Peyer's patch (tissue), 4 donors: ENCODE measurements around the gene PEMT. TPM values are rescaled to one million over a fixed set of nuclear protein-coding genes. Genes with fewer than 3 reads are reported as not detected.

Source experiments
- DNase-seq, 3 donors: peaks; one replicate each; pipeline ENCODE4 v3.0.0-alpha.2; 2017 to 2019
- H3K27ac ChIP-seq, 4 donors: fragments of 200-600 bp; sonication (generic); one replicate each; pipeline ENCODE4 v1.5.1; 2016 to 2019
- H3K27me3 ChIP-seq, 2 donors: fragments of 200-600 bp; sonication (generic); one replicate each; pipeline ENCODE4 v1.5.1; 2019
- H3K36me3 ChIP-seq, 3 donors: fragments of 200-600 bp; sonication (generic); one replicate each; pipeline ENCODE4 v1.5.1; 2016 to 2019
- H3K4me1 ChIP-seq, 4 donors: fragments of 200-600 bp; sonication (generic); one replicate each; pipeline ENCODE4 v1.5.1; 2016 to 2019
- H3K4me3 ChIP-seq, 4 donors: fragments of 200-600 bp; sonication (generic); 1 replicate in 3 of 4; 2 replicates in 1 of 4; pipeline ENCODE4 v1.5.1; 2016 to 2019; ENCODE audit warnings: mild to moderate bottlenecking in 1 of 4
- H3K9me3 ChIP-seq, 4 donors: fragments of 200-600 bp; sonication (generic); one replicate each; pipeline ENCODE4 v1.5.1; 2016 to 2019; ENCODE audit warnings: mild to moderate bottlenecking in 1 of 4
- POLR2A ChIP-seq, 2 donors: fragments of 450-650 bp; IDR thresholded peaks; one replicate each; pipeline ENCODE4 v1.5.1; 2017; ENCODE audit warnings: antibody characterized with exemption in 2 of 2, mild to moderate bottlenecking in 2 of 2, moderate library complexity in 2 of 2
- total RNA-seq, 4 donors: library from RNA; depleted of rRNA; stranded (reverse); fragments of >200 nt; gene quantifications; one replicate each; pipeline ENCODE4 v1.1.0, GENCODE V29; 2016
- TF ChIP-seq, protein P1 (sequence below), 6 experiments: fragments of 450-650 bp in 4 of 6; fragments of 200-600 bp in 2 of 6; sonication (generic) in 1 of 6; IDR thresholded peaks; one replicate each; pipeline ENCODE4 v1.5.1; 2017 to 2019; ENCODE audit warnings: antibody characterized with exemption in 6 of 6, mild to moderate bottlenecking in 3 of 6, moderate library complexity in 1 of 6

PEMT gene
- total RNA-seq, 4 donors from 2014 or later, result 9.9 to 25.0 (median 17.8) TPM

DNA sequence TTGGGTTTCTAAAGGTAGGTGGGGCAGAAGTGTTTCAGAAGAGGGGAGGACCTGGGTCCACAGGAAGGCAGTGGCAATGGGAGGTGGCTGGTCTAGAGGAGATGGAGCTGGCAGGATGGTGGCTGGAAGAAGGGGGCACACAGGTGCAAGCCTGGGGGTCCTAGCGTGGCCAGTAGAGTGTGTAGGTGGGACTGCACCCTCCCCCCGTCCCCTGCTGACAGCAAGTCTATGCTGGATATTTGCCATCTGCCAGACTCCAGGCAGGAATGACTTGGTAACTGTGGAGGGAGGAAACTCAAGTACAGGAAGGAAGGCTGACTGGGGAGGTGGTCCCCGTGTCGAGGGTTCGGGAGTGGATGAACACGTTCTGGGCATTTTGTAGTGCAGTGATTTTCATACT lies 106.1 kb downstream of the PEMT start:
- Histone ChIP-seq H3K9me3 (no peaks in the 10 kb centered on the region), H3K4me3 (no peak overlapping the region), H3K4me1 (peaks cover 0 to 6% (median 0%) of the 10 kb centered on the region in 4 donors), H3K36me3 (peaks cover 0 to 26% (median 0%) of the 10 kb centered on the region in 3 donors), H3K27ac (no peak overlapping the region), H3K27me3 (no peaks in the 10 kb centered on the region)
- TF ChIP-seq, protein P1, sequence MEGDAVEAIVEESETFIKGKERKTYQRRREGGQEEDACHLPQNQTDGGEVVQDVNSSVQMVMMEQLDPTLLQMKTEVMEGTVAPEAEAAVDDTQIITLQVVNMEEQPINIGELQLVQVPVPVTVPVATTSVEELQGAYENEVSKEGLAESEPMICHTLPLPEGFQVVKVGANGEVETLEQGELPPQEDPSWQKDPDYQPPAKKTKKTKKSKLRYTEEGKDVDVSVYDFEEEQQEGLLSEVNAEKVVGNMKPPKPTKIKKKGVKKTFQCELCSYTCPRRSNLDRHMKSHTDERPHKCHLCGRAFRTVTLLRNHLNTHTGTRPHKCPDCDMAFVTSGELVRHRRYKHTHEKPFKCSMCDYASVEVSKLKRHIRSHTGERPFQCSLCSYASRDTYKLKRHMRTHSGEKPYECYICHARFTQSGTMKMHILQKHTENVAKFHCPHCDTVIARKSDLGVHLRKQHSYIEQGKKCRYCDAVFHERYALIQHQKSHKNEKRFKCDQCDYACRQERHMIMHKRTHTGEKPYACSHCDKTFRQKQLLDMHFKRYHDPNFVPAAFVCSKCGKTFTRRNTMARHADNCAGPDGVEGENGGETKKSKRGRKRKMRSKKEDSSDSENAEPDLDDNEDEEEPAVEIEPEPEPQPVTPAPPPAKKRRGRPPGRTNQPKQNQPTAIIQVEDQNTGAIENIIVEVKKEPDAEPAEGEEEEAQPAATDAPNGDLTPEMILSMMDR (IDR thresholded peaks at IDR 0.05), result no peak
- no peak for TF ChIP-seq POLR2A (IDR thresholded peaks at IDR 0.05)
- DNase-seq, result no peak

DNA sequence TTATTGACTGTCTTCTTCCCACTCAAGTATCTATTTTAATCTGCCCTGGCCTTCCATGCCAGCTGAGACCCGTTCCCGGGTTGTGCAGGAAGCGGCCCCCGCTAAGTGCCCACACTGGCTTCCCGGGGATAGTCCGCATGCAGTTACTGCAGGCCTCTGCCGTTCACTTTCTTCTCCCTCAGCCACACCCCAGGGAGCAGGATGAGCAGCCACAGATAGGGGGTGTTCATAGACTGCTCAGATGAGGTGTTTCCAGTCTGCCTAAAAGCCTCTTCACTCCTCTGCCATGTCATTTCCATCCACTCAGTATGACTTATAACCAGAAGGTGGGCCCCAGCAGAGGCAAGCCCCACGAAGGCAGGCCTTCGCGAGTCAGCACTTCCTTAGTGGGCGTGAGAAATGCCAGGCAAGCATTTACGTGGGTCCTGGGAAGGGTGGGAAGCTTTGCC lies 107.0 kb downstream of the PEMT start:
- Histone ChIP-seq H3K4me1 (peaks cover 0 to 7% (median 0%) of the 10 kb centered on the region in 4 donors), H3K9me3 (no peaks in the 10 kb centered on the region), H3K27ac (no peak overlapping the region), H3K36me3 (peaks cover 0 to 22% (median 0%) of the 10 kb centered on the region in 3 donors), H3K27me3 (no peaks in the 10 kb centered on the region), H3K4me3 (no peak overlapping the region)
- DNase-seq, result no peak
- TF ChIP-seq, protein P1 (IDR thresholded peaks at IDR 0.05), result no peak
- no peak for TF ChIP-seq POLR2A (IDR thresholded peaks at IDR 0.05)

DNA sequence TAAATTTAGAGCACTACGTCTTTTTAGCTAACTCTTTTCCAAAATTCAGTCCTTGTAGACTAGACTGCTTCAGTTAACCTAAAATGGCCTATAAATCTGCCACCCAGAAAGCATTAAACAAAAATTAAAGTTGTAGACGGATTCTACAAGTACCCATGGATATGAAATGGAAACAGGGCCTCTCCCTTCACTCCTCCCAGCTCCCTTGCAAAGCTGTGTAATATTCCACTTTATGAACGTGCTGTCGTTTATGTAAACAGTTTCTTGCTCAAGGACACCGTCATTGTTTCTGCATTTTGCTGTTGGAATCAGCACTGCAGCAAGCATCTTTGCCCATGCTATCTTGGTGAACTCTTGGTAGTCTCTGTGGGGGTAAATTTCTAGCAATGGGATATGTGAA lies 109.6 kb downstream of the PEMT start:
- H3K36me3 ChIP-seq, result peaks cover 0 to 14% (median 0%) of the 10 kb centered on the region in 3 donors
- TF ChIP-seq, protein P1 (IDR thresholded peaks at IDR 0.05), result no peak
- TF ChIP-seq POLR2A (IDR thresholded peaks at IDR 0.05), result no peak
- no peaks in the 10 kb centered on the region for H3K9me3 ChIP-seq
- no peak overlapping the region for H3K27ac ChIP-seq
- H3K27me3 ChIP-seq, result no peaks in the 10 kb centered on the region
- no peak for DNase-seq
- no peak overlapping the region for H3K4me3 ChIP-seq
- peaks cover 0 to 28% (median 4%) of the 10 kb centered on the region in 4 donors for H3K4me1 ChIP-seq

DNA sequence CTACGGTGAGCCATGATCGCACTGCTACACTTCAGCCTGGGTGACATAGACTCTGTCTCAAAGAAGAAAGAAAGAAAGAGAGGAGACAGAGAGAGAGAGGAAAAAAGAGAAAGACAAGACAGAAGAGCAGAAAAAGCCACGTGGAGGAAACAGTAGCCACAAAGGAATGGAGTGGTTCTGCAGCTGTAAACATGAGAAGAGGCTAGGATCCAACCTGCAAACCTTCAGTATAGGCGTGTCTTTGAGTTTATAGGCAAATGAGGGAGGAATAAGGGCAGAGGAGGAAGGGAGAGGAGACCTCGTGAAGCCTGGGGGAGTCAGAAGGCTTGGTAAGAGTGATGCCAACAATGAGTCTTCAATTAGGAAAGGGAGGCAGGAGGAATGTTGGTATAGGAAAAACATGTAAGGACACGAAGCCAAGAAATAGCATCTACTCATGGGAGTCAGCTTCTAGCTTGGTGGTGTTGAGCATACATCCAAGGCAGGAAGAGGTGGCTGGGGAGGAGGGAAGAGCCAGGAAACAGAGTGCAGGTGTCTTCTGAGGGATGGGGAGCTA lies 110.8 kb downstream of the PEMT start:
- Histone ChIP-seq H3K4me1 (peaks cover 0 to 28% (median 7%) of the 10 kb centered on the region in 4 donors), H3K27ac (no peak overlapping the region), H3K27me3 (no peaks in the 10 kb centered on the region), H3K36me3 (peaks cover 0 to 13% (median 0%) of the 10 kb centered on the region in 3 donors), H3K9me3 (no peaks in the 10 kb centered on the region), H3K4me3 (no peak overlapping the region)
- DNase-seq, result no peak
- TF ChIP-seq, protein P1 (IDR thresholded peaks at IDR 0.05), result no peak
- no peak for TF ChIP-seq POLR2A (IDR thresholded peaks at IDR 0.05)

DNA sequence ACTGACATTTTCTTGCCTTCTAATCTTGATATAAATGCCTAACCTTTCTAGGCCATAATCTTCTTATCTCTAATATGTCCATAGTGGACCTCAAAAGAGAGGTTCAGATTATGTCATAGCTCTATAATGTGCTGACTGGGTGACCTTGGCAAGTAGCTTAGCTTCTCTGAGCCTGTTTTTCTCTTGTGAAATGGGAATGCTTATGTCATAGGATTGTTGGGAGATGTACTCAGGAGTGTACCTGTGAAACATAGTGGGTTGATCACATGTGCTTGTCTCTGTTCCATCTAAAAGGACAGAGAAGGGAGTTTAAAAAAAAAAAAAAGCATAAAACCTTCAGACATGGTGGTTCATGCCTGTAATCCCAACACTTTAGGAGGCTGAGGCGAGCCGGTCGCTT lies 112.3 kb downstream of the PEMT start:
- H3K9me3 ChIP-seq, result no peaks in the 10 kb centered on the region
- no peak overlapping the region for H3K4me3 ChIP-seq
- peaks cover 0 to 2% (median 0%) of the 10 kb centered on the region in 3 donors for H3K36me3 ChIP-seq
- no peaks in the 10 kb centered on the region for H3K27me3 ChIP-seq
- H3K4me1 ChIP-seq, result peaks cover 0 to 28% (median 7%) of the 10 kb centered on the region in 4 donors
- no peak overlapping the region for H3K27ac ChIP-seq
- no peak for DNase-seq
- no peak for TF ChIP-seq POLR2A (IDR thresholded peaks at IDR 0.05)
- TF ChIP-seq, protein P1 (IDR thresholded peaks at IDR 0.05), result no peak
